H1 (cell line): ENCODE data around the gene GTF2E1. TPM values are rescaled to one million over a fixed set of nuclear protein-coding genes. Genes with fewer than 3 reads are reported as not detected.

Source experiments
- CTCF ChIA-PET: fragments of 300-600 bp; sonication (Branson Sonifier 250); formaldehyde crosslinking; loops from one replicate; lab custom pipeline; 2021; ENCODE audit not compliant: partially characterized antibody; lab: Charles Lee
- POLR2A ChIA-PET: fragments of 300-600 bp; sonication (Branson Sonifier 250); formaldehyde crosslinking; loops from one replicate; lab custom pipeline; 2021; ENCODE audit warnings: inconsistent platforms; ENCODE audit not compliant: partially characterized antibody; lab: Charles Lee
- DNase-seq, 2 experiments: peaks; one replicate each; pipeline versions ENCODE4 v3.0.0 to v3.0.0-alpha.2; 2010 to 2022; ENCODE audit warnings: low spot score in 2 of 2, low read depth in 1 of 2, mixed read lengths in 1 of 2
- FAIRE-seq: peaks from 2 replicates; lab custom pipeline; 2011; peaks lifted over from hg19 to GRCh38; lab: Jason Lieb, UNC
- H2AFZ ChIP-seq: 2 replicates; pipeline ENCODE4 v1.8.1; 2012; ENCODE audit warnings: low read length, inconsistent platforms
- H2AK5ac ChIP-seq: 2 replicates; pipeline ENCODE4 v1.6.1; 2013; ENCODE audit warnings: low read depth, low read length
- H2BK120ac ChIP-seq: replicated peaks from 2 replicates; pipeline ENCODE3; 2013; ENCODE audit warnings: low read depth, low read length, inconsistent platforms
- H2BK12ac ChIP-seq: 2 replicates; pipeline ENCODE4 v1.6.1; 2013; ENCODE audit warnings: low read depth, low read length
- H2BK15ac ChIP-seq: 2 replicates; pipeline ENCODE4 v1.6.1; 2013; ENCODE audit warnings: low read length
- H2BK20ac ChIP-seq: 2 replicates; pipeline ENCODE4 v1.6.1; 2013; ENCODE audit warnings: low read length
- H2BK5ac ChIP-seq: 2 replicates; pipeline ENCODE4 v1.6.1; 2013; ENCODE audit warnings: low read depth, low read length
- H3K14ac ChIP-seq: 2 replicates; pipeline ENCODE4 v1.6.1; 2013; ENCODE audit warnings: inconsistent platforms; ENCODE audit not compliant: insufficient read length
- H3K18ac ChIP-seq: 2 replicates; pipeline ENCODE4 v1.6.1; 2013; ENCODE audit warnings: low read length; ENCODE audit errors: extremely low read depth
- H3K23ac ChIP-seq: 2 replicates; pipeline ENCODE4 v1.6.1; 2013; ENCODE audit warnings: inconsistent platforms; ENCODE audit not compliant: insufficient read length
- H3K23me2 ChIP-seq: 2 replicates; pipeline ENCODE4 v1.6.1; 2013; ENCODE audit warnings: low read depth, low read length
- H3K27ac ChIP-seq: 2 replicates; pipeline ENCODE4 v1.6.1; 2011; ENCODE audit warnings: low read depth, low read length, inconsistent platforms
- H3K27me3 ChIP-seq, 4 experiments: replicated peaks in 1 of 4; 1 replicate in 1 of 4; 2 replicates in 3 of 4; pipeline versions ENCODE4 v1.6.1 to v1.8.1; 2011 to 2013; ENCODE audit warnings: low read length in 3 of 4, mild to moderate bottlenecking in 3 of 4, inconsistent platforms in 2 of 4, mixed read lengths in 2 of 4, moderate library complexity in 1 of 4; ENCODE audit not compliant: control insufficient read depth in 3 of 4, insufficient read depth in 3 of 4; ENCODE audit errors: extremely low read depth in 1 of 4
- H3K36me3 ChIP-seq, 4 experiments: 2 replicates each; pipeline versions ENCODE4 v1.6.1 to v1.8.1; 2011 to 2013; ENCODE audit warnings: mild to moderate bottlenecking in 4 of 4, low read length in 3 of 4, moderate library complexity in 2 of 4, control low read depth in 1 of 4, inconsistent platforms in 1 of 4; ENCODE audit not compliant: insufficient read depth in 4 of 4, control insufficient read depth in 2 of 4
- H3K4ac ChIP-seq: replicated peaks from 2 replicates; pipeline ENCODE3; 2013; ENCODE audit warnings: low read length, low read depth, mixed read lengths, inconsistent platforms; ENCODE audit not compliant: insufficient read length
- H3K4me1 ChIP-seq, 4 experiments: replicated peaks in 1 of 4; 1 replicate in 1 of 4; 2 replicates in 3 of 4; pipeline versions ENCODE4 v1.6.1 to v1.8.1; 2011 to 2013; ENCODE audit warnings: low read length in 3 of 4, inconsistent platforms in 2 of 4, mixed read lengths in 1 of 4; ENCODE audit not compliant: insufficient read depth in 4 of 4, control insufficient read depth in 3 of 4
- H3K4me2 ChIP-seq, 2 experiments: 2 replicates each; pipeline versions ENCODE4 v1.6.1 to v1.8.1; 2011 to 2013; ENCODE audit warnings: low read depth in 2 of 2, low read length in 2 of 2, control low read depth in 1 of 2, inconsistent platforms in 1 of 2, mild to moderate bottlenecking in 1 of 2; ENCODE audit not compliant: insufficient read depth in 1 of 2
- H3K4me3 ChIP-seq, 4 experiments: fragments of 200-600, 300-600 bp in 1 of 4; sonication (generic), shearing (Covaris generic), sonication (Bioruptor Twin) in 1 of 4; 2 replicates each; pipeline versions ENCODE4 v1.5.1 to v1.8.1; 2011 to 2016; ENCODE audit warnings: low read length in 4 of 4, low read depth in 3 of 4, control low read depth in 2 of 4, inconsistent platforms in 2 of 4, mild to moderate bottlenecking in 2 of 4, mixed read lengths in 1 of 4, moderate library complexity in 1 of 4; ENCODE audit not compliant: insufficient read depth in 2 of 4; ENCODE audit errors: extremely low read depth in 1 of 4
- H3K56ac ChIP-seq: replicated peaks from 2 replicates; pipeline ENCODE3; 2013; ENCODE audit warnings: low read depth, mild to moderate bottlenecking, mixed read lengths, low read length, inconsistent platforms; ENCODE audit not compliant: insufficient read length
- H3K79me1 ChIP-seq: 2 replicates; pipeline ENCODE4 v1.6.1; 2013; ENCODE audit warnings: low read depth, low read length, control low read depth
- H3K79me2 ChIP-seq, 2 experiments: 2 replicates each; pipeline versions ENCODE4 v1.6.1 to v1.8.1; 2012 to 2013; ENCODE audit warnings: low read length in 2 of 2, mild to moderate bottlenecking in 2 of 2, inconsistent platforms in 1 of 2; ENCODE audit not compliant: insufficient read depth in 2 of 2, control insufficient read depth in 1 of 2
- H3K9ac ChIP-seq, 4 experiments: replicated peaks in 1 of 4; 1 replicate in 1 of 4; 2 replicates in 3 of 4; pipeline versions ENCODE4 v1.6.1 to v1.8.1; 2011 to 2013; ENCODE audit warnings: low read depth in 3 of 4, low read length in 3 of 4, control low read depth in 2 of 4, mild to moderate bottlenecking in 2 of 4, moderate library complexity in 2 of 4, inconsistent platforms in 1 of 4; ENCODE audit errors: extremely low read depth in 1 of 4
- H3K9me3 ChIP-seq, 2 experiments: 2 replicates each; pipeline versions ENCODE4 v1.6.1 to v1.8.1; 2012 to 2013; ENCODE audit warnings: mild to moderate bottlenecking in 2 of 2, moderate library complexity in 2 of 2, control low read depth in 1 of 2, inconsistent platforms in 1 of 2, low read depth in 1 of 2, low read length in 1 of 2, mixed read lengths in 1 of 2; ENCODE audit not compliant: insufficient read depth in 2 of 2
- H4K20me1 ChIP-seq, 2 experiments: replicated peaks in 1 of 2; 2 replicates each; pipeline versions ENCODE3 to v1.8.1; 2011 to 2013; ENCODE audit warnings: inconsistent platforms in 2 of 2, low read length in 2 of 2, mild to moderate bottlenecking in 1 of 2; ENCODE audit not compliant: insufficient read depth in 2 of 2, control insufficient read depth in 1 of 2
- H4K5ac ChIP-seq: 2 replicates; pipeline ENCODE4 v1.6.1; 2013; ENCODE audit warnings: low read length, low read depth, mixed read lengths, inconsistent platforms; ENCODE audit not compliant: insufficient read length
- H4K8ac ChIP-seq: 2 replicates; pipeline ENCODE4 v1.8.0; 2013; ENCODE audit warnings: mild to moderate bottlenecking, moderate library complexity, low read length, inconsistent platforms; ENCODE audit not compliant: insufficient read depth; ENCODE audit errors: extremely low read depth
- H4K91ac ChIP-seq: replicated peaks from 2 replicates; pipeline ENCODE3; 2013; ENCODE audit warnings: low read length, mixed read lengths, inconsistent platforms; ENCODE audit not compliant: insufficient read length
- CEBPB ChIP-seq: IDR thresholded peaks from 2 replicates; pipeline ENCODE4 v1.6.1; 2012; ENCODE audit warnings: low read depth, low read length
- CHD2 ChIP-seq: IDR thresholded peaks from 2 replicates; pipeline ENCODE4 v1.6.1; 2012; ENCODE audit warnings: low read length, improper control_type of control experiment
- EP300 ChIP-seq, 2 experiments: IDR thresholded peaks; 1 replicate in 1 of 2; 2 replicates in 1 of 2; pipeline ENCODE4 v1.6.1; 2011 to 2012; ENCODE audit warnings: low read depth in 2 of 2, low read length in 2 of 2, mild to moderate bottlenecking in 2 of 2, borderline replicate concordance in 1 of 2, inconsistent platforms in 1 of 2, moderate library complexity in 1 of 2
- JUND ChIP-seq: IDR thresholded peaks from 2 replicates; pipeline ENCODE4 v1.6.1; 2011; ENCODE audit warnings: mild to moderate bottlenecking, improper control_type of control experiment, low read length
- PHF8 ChIP-seq: fragments of 200-600 bp; sonication (generic); conservative IDR thresholded peaks from 2 replicates; pipeline ENCODE4 v1.7.1; 2012; ENCODE audit warnings: low read depth, mild to moderate bottlenecking, inconsistent platforms, low read length, moderate library complexity
- WGBS, 2 experiments: shearing (Covaris generic) in 1 of 2; methylation state at CpG; one replicate each; pipeline versions ENCODE4 v1.1.6 to v1.1.7; 2013 to 2015; ENCODE audit warnings: low lambda C conversion rate in 2 of 2, mixed read lengths in 2 of 2, inconsistent platforms in 1 of 2, low coverage in 1 of 2, missing lambda C conversion rate in 1 of 2; ENCODE audit not compliant: insufficient replicate concordance in 2 of 2, insufficient coverage in 1 of 2, insufficient read length in 1 of 2; ENCODE audit errors: extremely low coverage in 1 of 2, missing lambda C conversion rate in 1 of 2; 5-methylcytosine and 5-hydroxymethylcytosine counted together
- polyA plus RNA-seq, 7 experiments: library from polyadenylated mRNA; depleted of rRNA in 3 of 7; stranded (reverse) in 5 of 7; unstranded in 2 of 7; fragments of >200 nt in 5 of 7; fragments of 200-250 nt in 2 of 7; gene quantifications; 1 replicate in 5 of 7; 2 replicates in 1 of 7; 4 replicates in 1 of 7; pipeline versions ENCODE4 v1.2.1 to v1.2.3, GENCODE V29; 2011 to 2013; ENCODE audit warnings: missing spikeins in 2 of 7, mixed read lengths in 2 of 7
- total RNA-seq: library from RNA; stranded (reverse); fragmentation: NEBNext Ultra II Directional; extraction: Animal tissue kit (Norgen Biotek cat#: 25700); gene quantifications from 2 replicates; pipeline ENCODE4 v1.2.1, GENCODE V29; 2021
- TF ChIP-seq, protein P1 (sequence below), 3 experiments: IDR thresholded peaks; 1 replicate in 2 of 3; 2 replicates in 1 of 3; pipeline versions ENCODE4 v1.5.1 to v1.6.1; 2011; ENCODE audit warnings: low read length in 3 of 3, mild to moderate bottlenecking in 3 of 3, inconsistent platforms in 2 of 3, low read depth in 1 of 3, moderate library complexity in 1 of 3; ENCODE audit not compliant: insufficient read depth in 1 of 3; ENCODE audit errors: control extremely low read depth in 1 of 3
- TF ChIP-seq, protein P2 (sequence below): IDR thresholded peaks from 2 replicates; pipeline ENCODE4 v1.6.1; 2012; ENCODE audit warnings: inconsistent platforms

GTF2E1 gene
- total and polyA plus RNA-seq, 2 of the 8 experiments (the other 6 are each of a cell fraction or from before 2014, with no cell fraction given), result 37.4 to 73.3 TPM

DNA sequence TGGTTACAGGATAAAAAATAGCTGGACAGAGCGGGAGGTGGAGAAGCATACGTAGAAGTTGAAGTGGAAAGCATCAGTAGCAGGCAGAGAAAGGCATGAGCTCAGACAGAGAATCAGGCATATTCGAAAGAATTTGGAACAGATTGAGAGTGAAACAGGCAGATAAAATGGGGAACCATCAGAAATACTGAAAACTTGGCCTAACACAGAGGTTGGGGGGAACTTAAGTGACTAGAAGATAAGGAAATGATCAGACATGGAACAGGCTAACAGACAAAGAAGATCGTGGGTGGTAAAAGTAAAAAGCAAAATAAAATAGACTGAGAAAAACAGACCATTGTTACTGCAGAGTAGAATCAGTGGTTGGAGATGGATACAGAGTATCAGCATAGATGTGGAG, 32.9 kb downstream of the GTF2E1 start:
- Histone ChIP-seq H3K56ac (no peak overlapping the region), H3K18ac (no peak overlapping the region), H3K4me1 (peaks cover 0 to 9% (median 0%) of the 10 kb centered on the region in 4 experiments; a peak in 2 of 7 replicates), H2BK120ac (no peak overlapping the region), H2BK15ac (no peak overlapping the region), H2AK5ac (no peak overlapping the region), H3K23ac (no peak overlapping the region), H2BK12ac (no peak overlapping the region), H4K91ac (no peak overlapping the region), H3K4ac (no peak overlapping the region), H3K9ac (no peak overlapping the region), H2AFZ (no peak overlapping the region), H3K4me3 (no peak overlapping the region), H3K79me1 (no peaks in the 10 kb centered on the region; the same call in 1 of the 2 replicates), H2BK20ac (no peak overlapping the region), H3K4me2 (no peak overlapping the region), H3K23me2 (no peaks in the 10 kb centered on the region), H3K27me3 (no peaks in the 10 kb centered on the region), H4K5ac (no peak overlapping the region), H3K36me3 (peaks cover 0 to 33% (median 15%) of the 10 kb centered on the region in 4 experiments; a peak in 4 of 8 replicates), H4K20me1 (no peaks in the 10 kb centered on the region), H3K79me2 (peaks cover 0 to 21% of the 10 kb centered on the region in 2 experiments; a peak in 2 of 4 replicates), H2BK5ac (no peak overlapping the region), H3K14ac (no peak overlapping the region), H4K8ac (no peak overlapping the region), H3K27ac (no peak overlapping the region), H3K9me3 (no peaks in the 10 kb centered on the region)
- FAIRE-seq (no peak), DNase-seq (no peak)
- TF ChIP-seq, protein P1, sequence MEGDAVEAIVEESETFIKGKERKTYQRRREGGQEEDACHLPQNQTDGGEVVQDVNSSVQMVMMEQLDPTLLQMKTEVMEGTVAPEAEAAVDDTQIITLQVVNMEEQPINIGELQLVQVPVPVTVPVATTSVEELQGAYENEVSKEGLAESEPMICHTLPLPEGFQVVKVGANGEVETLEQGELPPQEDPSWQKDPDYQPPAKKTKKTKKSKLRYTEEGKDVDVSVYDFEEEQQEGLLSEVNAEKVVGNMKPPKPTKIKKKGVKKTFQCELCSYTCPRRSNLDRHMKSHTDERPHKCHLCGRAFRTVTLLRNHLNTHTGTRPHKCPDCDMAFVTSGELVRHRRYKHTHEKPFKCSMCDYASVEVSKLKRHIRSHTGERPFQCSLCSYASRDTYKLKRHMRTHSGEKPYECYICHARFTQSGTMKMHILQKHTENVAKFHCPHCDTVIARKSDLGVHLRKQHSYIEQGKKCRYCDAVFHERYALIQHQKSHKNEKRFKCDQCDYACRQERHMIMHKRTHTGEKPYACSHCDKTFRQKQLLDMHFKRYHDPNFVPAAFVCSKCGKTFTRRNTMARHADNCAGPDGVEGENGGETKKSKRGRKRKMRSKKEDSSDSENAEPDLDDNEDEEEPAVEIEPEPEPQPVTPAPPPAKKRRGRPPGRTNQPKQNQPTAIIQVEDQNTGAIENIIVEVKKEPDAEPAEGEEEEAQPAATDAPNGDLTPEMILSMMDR (IDR thresholded peaks at IDR 0.05; ENCODE audit: control extremely low read depth in 1 of 3, insufficient read depth in 1 of 3, low read depth in 1 of 3, low read length in 3 of 3), result no peak
- TF ChIP-seq JUND (no peak), CEBPB (no peak), PHF8 (no peak), EP300 (IDR thresholded peaks at IDR 0.05; ENCODE audit: borderline replicate concordance in 1 of 2, low read depth in 2 of 2, low read length in 2 of 2) (no peak), CHD2 (no peak)
- TF ChIP-seq, protein P2, sequence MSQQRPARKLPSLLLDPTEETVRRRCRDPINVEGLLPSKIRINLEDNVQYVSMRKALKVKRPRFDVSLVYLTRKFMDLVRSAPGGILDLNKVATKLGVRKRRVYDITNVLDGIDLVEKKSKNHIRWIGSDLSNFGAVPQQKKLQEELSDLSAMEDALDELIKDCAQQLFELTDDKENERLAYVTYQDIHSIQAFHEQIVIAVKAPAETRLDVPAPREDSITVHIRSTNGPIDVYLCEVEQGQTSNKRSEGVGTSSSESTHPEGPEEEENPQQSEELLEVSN, result no peak
- WGBS, 2 experiments, result 80% methylated on average over 4 of the region's 4 CpGs; no CpG with 5 or more reads in 1 of the 2 experiments
- ChIA-PET CTCF (no interaction called here), POLR2A (no interaction called here)
